HG03571 (cell line): ENCODE data around the gene SLC6A11.

Source experiments
- ATAC-seq: cut with Tn5 transposase; IDR thresholded peaks from one replicate; pipeline ENCODE4 v1.9.1; 2021; ENCODE audit not compliant: unreplicated experiment

Gene SLC6A11

GRCh38 chr3:10928407-10928960, 112.5 kb downstream of the SLC6A11 start:
- no peak for ATAC-seq

GRCh38 chr3:10928961-10929471, 113.0 kb downstream of the SLC6A11 start:
- ATAC-seq: no peak

GRCh38 chr3:10929978-10930665, 114.1 kb downstream of the SLC6A11 start:
- no peak for ATAC-seq

GRCh38 chr3:10930666-10931040, 114.6 kb downstream of the SLC6A11 start:
- no peak for ATAC-seq

GRCh38 chr3:10932596-10932995, 116.6 kb downstream of the SLC6A11 start:
- ATAC-seq: no peak

GRCh38 chr3:10933021-10933420, 117.0 kb downstream of the SLC6A11 start:
- ATAC-seq: no peak

GRCh38 chr3:10933470-10933804, 117.4 kb downstream of the SLC6A11 start:
- no peak for ATAC-seq

- ATAC-seq: no peak
Measured at GRCh38 chr3:10933805-10934481, 117.9 kb downstream of the SLC6A11 start.

GRCh38 chr3:10935028-10935427, 119.0 kb downstream of the SLC6A11 start:
- ATAC-seq: no peak

- ATAC-seq: no peak
Measured at GRCh38 chr3:10935846-10936631, 120.0 kb downstream of the SLC6A11 start.

GRCh38 chr3:10936686-10937085, 120.7 kb downstream of the SLC6A11 start:
- no peak for ATAC-seq

- no peak for ATAC-seq
Measured at GRCh38 chr3:10937141-10937825, 121.3 kb downstream of the SLC6A11 start.

- no peak for ATAC-seq
Measured at GRCh38 chr3:10939556-10939955, 123.5 kb downstream of the SLC6A11 start.

- ATAC-seq: no peak
Measured at GRCh38 chr3:10940106-10940505, 124.1 kb downstream of the SLC6A11 start.

GRCh38 chr3:10941972-10942371, 125.9 kb downstream of the SLC6A11 start:
- no peak for ATAC-seq

GRCh38 chr3:10942690-10943205, 126.7 kb downstream of the SLC6A11 start:
- no peak for ATAC-seq

- no peak for ATAC-seq
Measured at GRCh38 chr3:10944866-10945265, 128.8 kb downstream of the SLC6A11 start.

GRCh38 chr3:10945683-10946287, 129.8 kb downstream of the SLC6A11 start:
- peak; percentile 59 for ATAC-seq

GRCh38 chr3:10946526-10946925, 130.5 kb downstream of the SLC6A11 start:
- no peak for ATAC-seq

- ATAC-seq: no peak
Measured at GRCh38 chr3:10948326-10948725, 132.3 kb downstream of the SLC6A11 start.
